Kidney capillary endothelial cell (primary cell): ENCODE results near the gene STEAP1B.

ENCODE experiments used
- DNase-seq: peaks from one replicate; pipeline ENCODE4 v3.0.0-alpha.2; 2018; ENCODE audit warnings: low spot score

The STEAP1B gene

GRCh38 chr7:22399546-22399945 is 100.4 kb downstream of the STEAP1B start:
- DNase-seq: no peak

- no peak for DNase-seq
Observed at GRCh38 chr7:22399091-22399490, 100.9 kb downstream of the STEAP1B start.

- no peak for DNase-seq
Observed at GRCh38 chr7:22397981-22398380, 102.0 kb downstream of the STEAP1B start.

- DNase-seq: no peak
Observed at GRCh38 chr7:22395222-22395621, 104.8 kb downstream of the STEAP1B start.

- DNase-seq: no peak
Observed at GRCh38 chr7:22394739-22395138, 105.2 kb downstream of the STEAP1B start.

- DNase-seq: no peak
Observed at GRCh38 chr7:22393913-22394729, 105.9 kb downstream of the STEAP1B start.

GRCh38 chr7:22390516-22390915 is 109.5 kb downstream of the STEAP1B start:
- DNase-seq: peak; percentile 89

GRCh38 chr7:22389892-22390291 is 110.1 kb downstream of the STEAP1B start:
- DNase-seq: no peak

GRCh38 chr7:22387583-22387982 is 112.4 kb downstream of the STEAP1B start:
- peak; percentile 48 for DNase-seq

GRCh38 chr7:22386865-22387264 is 113.1 kb downstream of the STEAP1B start:
- no peak for DNase-seq

- DNase-seq: no peak
Observed at GRCh38 chr7:22386206-22386858, 113.7 kb downstream of the STEAP1B start.

- no peak for DNase-seq
Observed at GRCh38 chr7:22385326-22385725, 114.7 kb downstream of the STEAP1B start.

GRCh38 chr7:22380333-22380732 is 119.7 kb downstream of the STEAP1B start:
- DNase-seq: no peak

- no peak for DNase-seq
Observed at GRCh38 chr7:22378199-22378980, 121.6 kb downstream of the STEAP1B start.

GRCh38 chr7:22377703-22378102 is 122.3 kb downstream of the STEAP1B start:
- no peak for DNase-seq

- no peak for DNase-seq
Observed at GRCh38 chr7:22375359-22376048, 124.5 kb downstream of the STEAP1B start.

- no peak for DNase-seq
Observed at GRCh38 chr7:22373911-22374310, 126.1 kb downstream of the STEAP1B start.

- no peak for DNase-seq
Observed at GRCh38 chr7:22373388-22373787, 126.6 kb downstream of the STEAP1B start.

- DNase-seq: no peak
Observed at GRCh38 chr7:22372863-22373262, 127.1 kb downstream of the STEAP1B start.

GRCh38 chr7:22371878-22372277 is 128.1 kb downstream of the STEAP1B start:
- DNase-seq: no peak
